ENCODE results near the gene PNMA8B.
"Not testable (repeated sequence)": the region's sequence is repeated elsewhere in the genome, so short reads cannot be mapped to it uniquely, and the experiment has no call there.

The PNMA8B gene, protein sequence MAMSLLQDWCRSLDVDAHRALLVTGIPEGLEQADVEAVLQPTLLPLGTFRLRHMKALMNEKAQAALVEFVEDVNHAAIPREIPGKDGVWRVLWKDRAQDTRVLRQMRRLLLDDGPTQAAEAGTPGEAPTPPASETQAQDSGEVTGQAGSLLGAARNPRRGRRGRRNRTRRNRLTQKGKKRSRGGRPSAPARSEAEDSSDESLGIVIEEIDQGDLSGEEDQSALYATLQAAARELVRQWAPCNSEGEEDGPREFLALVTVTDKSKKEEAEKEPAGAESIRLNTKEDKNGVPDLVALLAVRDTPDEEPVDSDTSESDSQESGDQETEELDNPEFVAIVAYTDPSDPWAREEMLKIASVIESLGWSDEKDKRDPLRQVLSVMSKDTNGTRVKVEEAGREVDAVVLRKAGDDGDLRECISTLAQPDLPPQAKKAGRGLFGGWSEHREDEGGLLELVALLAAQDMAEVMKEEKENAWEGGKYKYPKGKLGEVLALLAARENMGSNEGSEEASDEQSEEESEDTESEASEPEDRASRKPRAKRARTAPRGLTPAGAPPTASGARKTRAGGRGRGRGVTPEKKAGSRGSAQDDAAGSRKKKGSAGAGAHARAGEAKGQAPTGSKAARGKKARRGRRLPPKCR

DNA sequence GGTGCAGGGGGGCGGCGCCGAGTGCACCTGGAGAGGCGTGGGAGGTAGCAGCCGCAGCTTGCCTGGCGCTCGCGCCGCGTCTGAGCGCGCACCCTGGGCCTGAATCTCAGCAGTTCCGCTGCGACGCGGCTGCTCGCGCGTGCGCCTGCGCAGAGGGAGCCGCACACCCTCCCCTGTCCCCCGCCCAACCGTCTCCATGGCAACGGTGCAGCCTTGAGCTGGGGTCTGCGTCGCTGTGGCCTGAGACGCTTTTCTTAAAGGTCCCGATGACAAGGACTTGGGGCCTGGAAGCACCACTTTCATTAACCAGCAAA is at the start of gene PNMA8B:
Gene PNMA8B, minus strand, starts transcription at position 82 of the 314 bp plus-strand sequence. CDS start 402 bp downstream, outside the sequence.
- no peak for DNase-seq (ENCODE audit: low read depth in 2 of 3, low spot score in 2 of 3)

DNA sequence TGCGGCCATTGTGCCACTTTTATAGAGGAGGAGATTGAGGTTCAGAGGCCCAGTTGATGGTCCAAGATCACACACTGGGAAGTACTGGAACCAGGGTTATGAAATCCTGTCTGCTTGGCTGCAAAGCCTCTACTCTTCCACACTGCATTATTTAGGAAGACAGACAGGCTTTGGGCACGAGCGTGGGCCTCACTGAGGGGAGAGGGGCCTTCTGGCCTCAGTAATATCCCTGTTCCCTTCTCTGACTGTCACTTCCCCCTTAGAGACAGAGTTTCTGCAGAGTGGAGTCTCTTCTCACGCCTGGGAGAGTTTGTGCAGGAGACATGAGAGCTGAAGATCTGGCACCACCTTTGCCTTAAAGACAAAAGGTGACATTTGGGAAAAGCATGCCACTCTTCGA is 49.0 kb upstream of the PNMA8B start:
- DNase-seq (ENCODE audit: low read depth in 2 of 3, low spot score in 2 of 3): no peak

DNA sequence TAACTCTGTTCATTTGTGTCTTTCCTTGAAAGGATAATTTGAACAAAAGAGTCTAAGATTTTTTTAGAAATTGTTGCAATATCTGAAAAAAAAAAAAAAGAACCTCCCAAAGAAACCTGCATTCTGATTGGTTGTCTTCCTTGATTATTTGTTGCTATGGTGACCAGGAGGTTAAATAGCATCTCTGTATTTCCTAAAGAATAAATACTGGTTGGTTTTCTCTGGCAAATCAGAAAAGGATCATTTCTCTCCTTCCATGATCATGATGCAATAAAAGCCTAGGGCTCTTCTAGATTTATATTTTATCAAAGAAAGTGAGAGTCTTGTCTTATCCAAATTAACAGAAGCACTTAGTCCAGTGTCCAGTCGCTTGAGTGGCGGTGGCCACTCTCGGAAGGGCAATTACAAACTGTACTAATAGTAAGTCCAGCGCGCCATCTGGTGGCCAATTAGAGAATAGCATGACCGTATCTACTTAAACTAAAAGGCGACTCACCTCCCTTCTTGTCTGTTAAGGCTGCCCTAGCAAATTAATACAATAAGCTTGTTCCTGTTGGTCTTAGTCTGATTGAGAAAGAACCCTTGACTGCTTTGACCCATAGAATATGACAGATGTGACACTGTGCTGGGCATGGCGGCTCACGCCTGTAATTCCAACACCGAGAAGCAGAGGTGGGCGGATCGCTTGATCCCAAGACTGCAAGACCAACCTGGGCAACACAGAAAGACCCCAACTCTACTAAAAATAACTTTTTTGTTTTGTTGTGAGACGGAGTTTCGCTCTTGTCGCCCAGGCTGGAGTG is 47.0 kb upstream of the PNMA8B start:
- DNase-seq (ENCODE audit: low read depth in 2 of 3, low spot score in 2 of 3): peak; percentile 36 to 77 (median 74)

DNA sequence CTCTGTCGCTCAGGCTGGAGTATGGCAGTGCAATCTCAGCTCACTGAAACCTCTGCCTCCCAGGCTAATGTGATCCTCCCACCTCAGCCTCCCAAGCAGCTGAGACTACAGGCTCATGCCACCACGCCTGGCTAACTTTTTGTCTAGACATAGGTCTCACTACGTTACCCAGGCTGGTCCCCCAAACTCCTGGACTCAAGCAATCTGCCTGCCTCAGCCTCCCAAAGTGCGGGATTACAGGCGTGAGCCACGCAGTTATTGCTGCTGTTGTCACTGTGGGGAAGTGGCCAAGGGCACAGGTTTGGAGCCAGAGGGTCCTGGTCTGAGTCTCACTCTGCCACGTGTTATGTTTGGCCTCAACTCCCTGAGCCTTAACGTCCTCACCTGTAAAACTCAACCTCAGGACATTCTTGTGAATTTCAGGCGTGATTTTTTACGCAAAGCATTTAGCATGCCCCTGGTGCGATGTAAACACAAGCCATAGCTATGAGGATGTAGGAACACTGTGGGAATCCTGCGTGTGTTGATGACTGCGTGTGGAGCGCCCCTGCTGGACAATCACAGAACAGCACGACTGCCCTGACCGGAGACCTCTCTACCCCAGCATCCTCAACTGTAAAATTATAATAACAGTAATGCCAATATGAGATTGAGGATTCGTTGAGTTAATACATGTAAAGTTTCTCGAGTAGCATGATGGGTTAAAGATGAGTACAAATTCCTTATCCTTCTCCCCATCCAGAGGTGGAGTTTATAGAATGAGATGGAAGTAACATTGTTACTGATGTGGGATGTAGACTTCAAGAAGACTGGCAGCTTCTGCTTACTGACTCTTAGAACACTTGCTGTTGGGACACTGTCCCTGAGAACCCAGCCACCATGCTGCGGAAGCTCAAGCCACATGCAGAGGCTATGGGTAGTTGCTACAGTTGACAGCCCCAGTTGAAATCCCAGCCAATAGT is 41.8 kb upstream of the PNMA8B start:
- peak in 1 of 3 experiments; percentile 43 for DNase-seq (ENCODE audit: low read depth in 2 of 3, low spot score in 2 of 3)

DNA sequence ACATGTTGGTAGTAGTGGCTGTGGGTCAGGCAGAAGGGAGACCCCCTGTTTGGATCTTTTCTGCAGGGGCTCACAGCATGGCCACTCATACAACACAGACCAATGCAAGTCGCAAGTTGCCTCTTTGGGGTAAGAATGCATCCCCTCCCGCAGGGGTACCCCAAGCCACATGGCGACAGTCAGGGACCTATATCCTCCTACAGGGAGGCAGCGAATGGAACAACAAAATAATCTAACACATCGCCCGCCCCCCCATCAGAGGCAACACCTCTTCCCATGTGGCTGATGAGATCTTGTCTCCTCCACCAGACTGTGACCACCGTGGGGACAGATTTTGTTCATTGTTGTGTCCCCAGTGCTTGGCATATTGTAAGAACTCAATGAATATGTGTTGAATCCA is 40.7 kb upstream of the PNMA8B start:
- no peak for DNase-seq (ENCODE audit: low read depth in 2 of 3, low spot score in 2 of 3)

DNA sequence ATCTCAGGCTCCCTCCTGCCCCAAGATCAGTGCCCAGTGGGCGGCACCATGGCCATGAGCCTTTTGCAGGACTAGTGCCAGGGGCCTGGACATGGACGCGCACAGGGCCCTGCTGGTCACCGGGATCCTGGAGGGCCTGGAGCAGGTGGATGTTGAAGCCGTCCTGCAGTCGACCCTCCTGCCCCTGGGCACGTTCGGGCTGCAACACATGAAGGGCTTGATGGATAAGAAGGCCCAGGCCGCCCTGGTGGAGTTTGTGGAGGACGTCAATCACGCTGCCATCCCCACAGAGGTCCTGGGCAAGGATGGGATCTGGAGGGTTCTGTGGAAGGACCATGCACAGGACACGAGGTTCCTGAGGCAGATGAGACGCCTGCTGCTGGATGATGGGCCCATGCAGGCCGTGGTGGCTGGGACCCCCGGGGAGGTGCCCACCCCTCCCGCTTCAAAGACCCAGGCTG is 38.0 kb upstream of the PNMA8B start:
- DNase-seq (ENCODE audit: low read depth in 2 of 3, low spot score in 2 of 3): no peak

DNA sequence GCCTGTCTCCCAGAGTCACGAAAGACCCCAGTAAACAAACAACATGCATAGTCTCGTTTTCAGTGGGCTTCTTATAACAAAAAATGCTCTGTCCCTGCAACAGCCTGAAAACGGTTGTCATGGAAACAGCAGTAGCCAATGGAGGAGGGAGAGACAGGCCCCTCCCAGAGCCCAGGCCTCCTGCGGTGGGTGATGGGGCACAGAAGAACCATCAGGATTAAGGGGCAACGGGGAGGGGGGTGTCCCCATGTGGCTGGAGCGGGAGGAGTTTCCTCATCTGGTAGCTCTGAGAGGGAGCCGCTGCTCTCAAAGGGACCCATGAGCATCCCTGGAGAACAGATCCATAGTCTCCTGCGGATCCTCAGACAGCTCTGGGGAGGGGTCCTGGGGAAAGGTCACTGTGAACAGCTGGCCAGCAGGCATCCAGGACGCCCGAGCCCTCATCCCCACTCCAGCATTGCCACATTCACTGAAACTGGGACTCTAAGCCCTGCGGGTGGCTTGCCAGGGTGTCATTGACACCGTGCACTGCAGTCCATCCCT is 37.5 kb upstream of the PNMA8B start:
- DNase-seq (ENCODE audit: low read depth in 2 of 3, low spot score in 2 of 3): no peak

DNA sequence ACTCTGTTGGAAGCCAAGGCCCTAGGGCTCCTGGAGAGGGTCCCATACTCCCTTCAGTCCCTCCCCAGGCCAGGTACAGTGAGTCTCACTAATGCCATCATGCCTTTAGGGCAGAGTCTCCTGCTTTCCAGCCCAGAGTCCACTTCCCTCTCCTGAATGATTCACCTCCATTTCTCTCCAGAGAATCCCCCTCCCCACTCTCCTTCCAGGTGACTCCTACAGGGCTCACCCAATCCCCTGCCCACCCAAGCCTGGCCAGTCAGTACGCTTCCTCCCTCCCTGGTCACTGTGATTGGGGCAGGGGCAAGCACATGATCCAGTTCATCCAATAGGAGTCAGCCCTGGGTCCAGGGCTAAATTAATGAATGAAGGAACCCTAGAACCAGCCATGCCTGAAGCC is 35.0 kb upstream of the PNMA8B start:
- DNase-seq (ENCODE audit: low read depth in 2 of 3, low spot score in 2 of 3): no peak

DNA sequence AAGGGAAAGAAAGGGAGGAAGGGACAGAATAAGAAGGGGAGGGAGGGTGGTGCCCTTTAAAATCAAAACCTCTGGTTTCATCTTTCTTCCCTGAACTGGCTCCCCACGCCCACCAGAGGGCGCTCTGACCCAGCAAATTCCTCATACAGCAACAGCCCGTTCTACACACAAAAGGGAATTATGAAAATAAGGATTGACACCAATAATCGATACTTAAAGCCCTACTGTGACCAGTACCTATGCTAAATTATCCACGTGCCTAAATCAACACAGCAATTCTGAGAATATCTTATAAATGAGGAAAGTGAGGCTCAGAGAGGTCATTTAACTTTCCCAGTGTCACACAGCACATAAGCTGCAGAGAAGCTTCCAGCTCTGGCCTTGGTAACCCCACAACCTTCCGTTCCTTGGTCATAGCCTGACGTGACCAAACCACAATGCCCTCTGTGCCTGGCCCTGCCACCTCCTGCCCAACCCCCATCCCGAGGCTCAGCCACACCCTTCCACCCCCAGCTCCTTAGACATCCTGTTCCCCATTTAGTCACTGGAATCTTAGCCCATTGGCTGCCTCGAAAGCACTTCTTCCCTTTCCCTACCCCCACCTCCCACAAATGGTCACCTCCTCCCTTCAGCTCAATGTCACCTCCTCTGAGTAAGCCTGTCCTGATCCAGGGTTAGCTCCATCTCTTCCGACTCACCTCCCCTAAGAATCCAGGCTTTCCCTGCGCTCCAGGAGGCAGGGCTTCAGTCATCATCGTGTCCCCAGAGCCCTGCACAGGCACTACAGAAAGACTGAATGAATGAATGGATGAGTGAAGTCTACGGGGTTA is 34.2 kb upstream of the PNMA8B start:
- DNase-seq (ENCODE audit: low read depth in 2 of 3, low spot score in 2 of 3): peak; percentile 32 to 69 (median 62)

DNA sequence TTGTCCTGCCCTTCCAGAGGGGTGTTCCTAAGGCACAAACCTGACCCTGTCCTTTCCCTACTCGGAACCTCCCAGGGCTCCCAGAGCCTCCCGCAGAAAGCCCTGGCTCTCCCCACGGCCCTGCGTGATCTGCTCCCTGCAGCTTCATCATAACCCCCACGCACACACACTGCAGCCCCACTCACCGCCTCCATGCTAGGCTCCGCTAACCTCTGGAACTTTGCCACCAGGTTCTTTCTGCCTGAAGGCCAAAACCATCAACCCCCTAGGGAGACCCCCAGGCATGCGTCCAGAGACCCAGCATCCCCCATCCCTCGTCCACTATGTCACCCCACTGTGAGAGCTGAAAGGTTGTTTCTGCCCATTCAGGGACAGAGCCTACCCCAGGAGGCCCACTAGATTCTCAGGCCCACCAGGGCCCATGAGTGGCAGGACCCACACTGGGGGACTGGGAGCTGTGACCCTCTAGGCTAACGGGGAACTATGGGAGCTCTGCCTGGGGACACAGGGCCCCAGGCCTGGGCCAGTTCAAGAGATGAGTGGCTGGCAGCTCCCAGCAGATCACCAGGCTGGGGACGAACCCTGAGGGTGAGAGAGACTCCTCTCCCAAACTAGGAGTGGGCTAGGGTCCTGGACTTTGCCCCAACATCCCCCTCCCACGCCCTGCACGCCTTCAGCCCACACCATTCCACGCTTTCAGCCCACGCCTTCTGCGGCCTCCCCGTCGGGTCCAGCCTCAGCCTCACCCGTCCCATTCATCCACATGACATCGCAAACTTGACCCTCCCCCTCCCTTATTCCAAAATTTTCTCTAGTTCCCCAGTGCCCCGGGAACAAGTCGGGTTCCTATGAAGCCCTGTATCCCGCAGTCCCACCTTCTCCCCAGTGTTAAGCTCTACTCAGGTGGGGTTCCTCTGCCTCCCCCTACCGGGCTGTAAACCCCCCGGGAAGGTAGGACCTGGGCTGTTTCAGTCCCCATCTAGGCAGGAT is 33.2 kb upstream of the PNMA8B start:
- no peak for DNase-seq (ENCODE audit: low read depth in 2 of 3, low spot score in 2 of 3)

DNA sequence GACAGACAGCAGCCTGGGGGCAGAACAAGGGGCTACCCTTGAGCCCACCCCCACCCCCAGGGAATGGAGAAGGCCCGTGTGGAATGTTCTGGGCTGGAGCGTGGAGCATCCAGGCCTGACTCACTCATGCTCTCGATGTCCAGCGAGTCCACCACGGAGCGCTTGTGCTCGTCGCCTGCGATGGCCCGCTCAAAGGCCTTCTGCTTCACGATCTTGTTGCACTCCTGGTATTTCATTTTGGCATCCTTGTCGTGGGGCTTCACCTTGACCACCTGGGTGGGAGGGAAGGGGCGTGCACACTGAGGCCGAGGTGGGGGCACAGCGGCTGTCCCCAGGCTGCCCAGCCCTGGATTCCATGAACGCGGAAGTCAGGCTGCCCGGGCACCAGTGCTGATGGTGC is 31.1 kb upstream of the PNMA8B start:
- not testable (repeated sequence) for DNase-seq (ENCODE audit: low read depth in 2 of 3, low spot score in 2 of 3)

DNA sequence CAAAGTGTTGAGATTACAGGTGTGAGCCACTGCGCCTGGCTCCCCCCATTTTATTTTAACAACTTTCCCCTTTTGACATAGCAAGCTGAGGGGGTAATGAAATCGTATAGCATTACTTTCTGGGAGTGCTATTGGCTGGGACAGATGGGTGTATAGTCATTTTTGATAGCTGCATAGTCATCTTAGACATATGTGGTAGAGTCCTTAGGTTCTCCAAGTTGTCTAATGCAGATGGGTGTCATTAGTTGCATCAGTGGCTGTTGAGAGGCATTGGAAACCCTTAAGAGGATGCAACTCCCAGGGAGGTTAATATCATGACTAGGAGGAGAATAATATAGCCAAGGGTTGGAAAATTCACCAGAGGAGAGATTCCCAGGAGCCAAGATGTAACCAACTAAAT is 28.6 kb upstream of the PNMA8B start:
- DNase-seq (ENCODE audit: low read depth in 2 of 3, low spot score in 2 of 3): no peak

DNA sequence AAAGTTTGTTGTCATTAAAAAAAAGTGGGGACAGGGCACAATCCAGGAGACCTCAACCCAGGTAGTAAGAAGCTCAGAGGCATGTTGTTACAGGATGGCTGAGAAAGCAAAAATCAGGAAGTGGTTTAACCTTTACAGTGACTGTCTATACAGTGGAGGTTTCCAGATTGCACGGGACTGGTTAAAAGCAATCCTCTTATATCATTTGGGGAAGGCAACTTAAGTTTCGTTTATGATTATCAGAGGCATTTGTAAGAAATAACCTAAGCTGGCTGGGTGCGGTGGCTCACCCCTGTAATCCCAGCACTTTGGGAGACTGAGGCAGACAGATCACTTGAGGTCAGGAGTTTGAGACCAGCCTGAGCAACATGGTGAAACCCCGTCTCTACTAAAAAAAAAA is 27.3 kb upstream of the PNMA8B start:
- DNase-seq (ENCODE audit: low read depth in 2 of 3, low spot score in 2 of 3): not testable (repeated sequence)

DNA sequence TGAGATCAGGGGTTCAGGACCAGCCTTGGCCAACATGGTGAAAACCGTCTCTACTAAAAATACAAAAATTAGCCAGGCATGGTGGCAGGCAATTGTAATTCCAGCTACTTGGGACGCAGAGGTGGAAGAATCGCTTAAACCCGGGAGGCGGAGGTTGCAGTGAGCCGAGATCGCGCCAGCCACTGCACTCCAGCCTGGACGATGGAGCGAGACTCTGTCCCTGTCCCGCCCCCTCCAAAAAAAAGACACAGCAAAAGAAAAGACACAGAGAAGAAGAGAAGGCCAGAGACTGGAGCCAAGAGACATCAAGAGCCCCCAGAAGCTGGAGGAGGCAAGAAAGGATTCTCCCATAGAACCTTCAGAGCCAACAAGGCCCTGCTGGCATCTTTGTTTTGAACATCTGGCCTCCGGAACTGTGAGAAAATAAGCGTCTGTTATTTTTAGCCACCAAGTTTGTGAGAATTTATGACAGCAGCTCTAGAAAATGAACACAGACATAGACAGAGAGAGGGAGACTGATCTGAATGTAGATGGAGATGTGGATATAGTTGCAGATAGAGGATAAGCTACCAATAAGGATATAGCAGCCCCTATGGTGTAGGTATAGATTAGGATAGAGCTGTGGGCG is 25.7 kb upstream of the PNMA8B start:
- DNase-seq (ENCODE audit: low read depth in 2 of 3, low spot score in 2 of 3): no peak

DNA sequence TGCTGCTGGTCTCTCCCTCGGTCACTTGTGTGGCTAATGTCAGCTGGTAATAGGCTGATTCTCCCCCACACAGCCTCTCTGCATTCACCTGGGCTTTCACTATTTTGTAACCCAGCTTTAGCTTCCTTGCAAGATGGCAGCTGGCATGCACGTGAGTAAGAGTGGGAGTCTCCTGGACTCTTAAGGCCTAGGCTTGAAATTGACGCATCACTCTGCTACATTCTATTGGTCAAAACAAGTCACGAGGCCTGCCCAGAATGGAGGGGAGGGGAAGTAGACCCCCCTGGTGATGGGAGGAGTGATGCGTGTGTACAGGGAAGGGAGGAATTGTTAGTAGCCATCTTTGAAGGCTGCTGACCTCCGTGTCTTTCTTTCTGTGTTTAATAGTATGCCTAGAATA is 24.9 kb upstream of the PNMA8B start:
- DNase-seq (ENCODE audit: low read depth in 2 of 3, low spot score in 2 of 3): no peak

DNA sequence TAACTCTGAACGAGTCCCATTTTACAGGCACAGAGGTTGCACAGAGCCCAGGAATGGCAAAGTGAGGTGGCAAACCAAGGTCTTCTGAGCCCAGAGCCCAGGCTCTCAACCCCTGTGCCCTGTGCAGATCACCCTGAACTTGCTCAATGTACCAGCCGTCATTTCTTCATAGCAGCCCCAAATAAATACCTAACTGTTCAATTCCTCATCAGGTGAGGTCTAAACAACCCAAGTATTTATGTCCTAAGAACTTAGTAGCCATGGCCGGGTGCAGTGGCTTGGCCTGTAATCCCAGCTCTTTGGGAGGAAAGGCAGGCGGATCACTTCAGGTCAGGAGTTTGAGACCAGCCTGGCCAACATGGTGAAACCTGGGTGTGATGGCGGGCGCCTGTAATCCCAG is 21.8 kb upstream of the PNMA8B start:
- no peak for DNase-seq (ENCODE audit: low read depth in 2 of 3, low spot score in 2 of 3)

DNA sequence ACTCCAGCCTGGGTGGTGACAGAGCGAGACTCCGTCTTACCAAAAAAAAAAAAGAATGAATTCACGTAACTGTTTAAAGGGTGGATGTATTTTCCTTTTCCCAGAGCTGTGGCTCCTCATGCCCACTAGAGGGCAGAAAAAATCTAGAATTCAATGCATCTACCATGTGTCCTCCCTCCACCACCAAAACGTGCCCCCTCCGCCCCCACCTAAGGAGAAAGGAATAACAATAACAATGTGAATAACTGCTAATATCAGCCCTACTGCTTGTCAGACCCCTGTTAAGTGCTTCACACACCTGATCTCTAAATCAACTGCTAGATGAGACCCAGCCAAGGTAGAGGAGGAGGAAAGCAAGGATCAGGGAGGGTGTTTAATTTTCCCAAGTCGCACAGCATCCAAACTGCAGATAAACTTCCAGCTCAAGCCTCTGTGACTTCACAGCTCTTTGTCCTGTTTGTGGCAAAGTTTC is 20.2 kb upstream of the PNMA8B start:
- DNase-seq (ENCODE audit: low read depth in 2 of 3, low spot score in 2 of 3): no peak

DNA sequence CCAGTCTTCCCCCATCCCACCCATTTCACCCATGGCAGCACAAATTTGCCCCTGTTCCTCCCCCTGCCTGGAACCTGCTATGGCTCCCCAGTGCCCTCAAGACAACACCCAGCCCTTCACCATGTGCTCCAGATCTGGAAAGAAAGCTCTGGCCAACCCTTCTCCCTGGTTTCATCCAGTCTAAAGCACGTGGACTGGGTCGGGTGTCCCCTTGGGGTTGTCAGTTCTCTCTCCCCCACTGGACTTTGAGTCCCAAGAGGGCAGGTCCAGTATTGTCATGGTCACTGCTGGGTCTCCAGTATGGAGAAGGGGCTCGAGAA is 19.6 kb upstream of the PNMA8B start:
- DNase-seq (ENCODE audit: low read depth in 2 of 3, low spot score in 2 of 3): no peak
